ENCODE measurements around the gene ZNF385B.

DNA sequence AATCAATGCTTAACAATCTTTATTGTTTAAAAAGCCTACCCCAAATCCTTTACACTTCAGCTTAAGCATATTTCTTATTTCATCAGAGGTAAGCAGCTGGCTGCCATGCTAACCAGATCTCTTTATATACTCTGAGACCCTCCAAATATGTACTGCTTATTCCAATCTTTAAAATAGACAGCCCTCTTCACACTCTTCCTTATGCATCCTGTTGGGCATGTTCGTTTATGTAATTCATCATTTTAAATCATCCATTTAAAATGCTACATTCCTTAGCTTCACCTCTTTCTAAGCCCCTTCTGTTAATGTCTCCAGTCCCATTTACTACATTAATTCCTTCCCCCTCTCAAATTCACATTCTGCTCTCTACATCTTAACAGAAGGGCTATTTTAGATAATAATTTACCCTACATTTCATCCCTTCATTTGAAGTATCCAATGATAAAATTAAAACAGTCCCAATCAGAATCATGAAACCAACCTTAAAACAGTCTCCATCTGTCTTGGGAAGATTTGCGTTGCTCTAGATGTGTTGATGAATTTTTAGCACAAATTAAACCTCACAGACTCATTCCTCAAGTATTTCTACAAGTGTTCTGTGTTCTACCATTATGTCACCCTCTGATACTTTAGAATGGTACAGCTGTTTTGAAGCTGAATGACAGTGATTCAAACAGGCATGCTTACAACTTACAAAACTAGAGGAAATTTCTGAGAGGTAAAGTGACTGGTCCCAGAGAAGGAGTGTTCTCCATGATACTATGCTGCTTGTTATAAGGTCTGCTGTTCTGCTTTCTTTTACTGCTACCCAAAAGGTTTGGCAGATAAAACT, 59.1 kb downstream of the ZNF385B start:
- TF ChIP-seq, protein P1, sequence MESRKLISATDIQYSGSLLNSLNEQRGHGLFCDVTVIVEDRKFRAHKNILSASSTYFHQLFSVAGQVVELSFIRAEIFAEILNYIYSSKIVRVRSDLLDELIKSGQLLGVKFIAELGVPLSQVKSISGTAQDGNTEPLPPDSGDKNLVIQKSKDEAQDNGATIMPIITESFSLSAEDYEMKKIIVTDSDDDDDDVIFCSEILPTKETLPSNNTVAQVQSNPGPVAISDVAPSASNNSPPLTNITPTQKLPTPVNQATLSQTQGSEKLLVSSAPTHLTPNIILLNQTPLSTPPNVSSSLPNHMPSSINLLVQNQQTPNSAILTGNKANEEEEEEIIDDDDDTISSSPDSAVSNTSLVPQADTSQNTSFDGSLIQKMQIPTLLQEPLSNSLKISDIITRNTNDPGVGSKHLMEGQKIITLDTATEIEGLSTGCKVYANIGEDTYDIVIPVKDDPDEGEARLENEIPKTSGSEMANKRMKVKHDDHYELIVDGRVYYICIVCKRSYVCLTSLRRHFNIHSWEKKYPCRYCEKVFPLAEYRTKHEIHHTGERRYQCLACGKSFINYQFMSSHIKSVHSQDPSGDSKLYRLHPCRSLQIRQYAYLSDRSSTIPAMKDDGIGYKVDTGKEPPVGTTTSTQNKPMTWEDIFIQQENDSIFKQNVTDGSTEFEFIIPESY (IDR thresholded peaks at IDR 0.05) = no peak
- TF ChIP-seq CTCF (IDR thresholded peaks at IDR 0.05; ENCODE audit: low read depth, low read length, missing input control) = no peak
- TF ChIP-seq SP1 (IDR thresholded peaks at IDR 0.05) = no peak
- TF ChIP-seq, protein P2, sequence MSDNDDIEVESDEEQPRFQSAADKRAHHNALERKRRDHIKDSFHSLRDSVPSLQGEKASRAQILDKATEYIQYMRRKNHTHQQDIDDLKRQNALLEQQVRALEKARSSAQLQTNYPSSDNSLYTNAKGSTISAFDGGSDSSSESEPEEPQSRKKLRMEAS (IDR thresholded peaks at IDR 0.05) = no peak
- TF ChIP-seq RAD21 (IDR thresholded peaks at IDR 0.05) = no peak
- TF ChIP-seq FOXA1 (IDR thresholded peaks at IDR 0.05) = no peak
- TF ChIP-seq TAF1 (conservative IDR thresholded peaks at IDR 0.05) = no peak
- TF ChIP-seq GABPA (IDR thresholded peaks at IDR 0.05 in 1 of 2, conservative IDR thresholded peaks at IDR 0.05 in 1 of 2) = no peak
- TF ChIP-seq, protein P3, sequence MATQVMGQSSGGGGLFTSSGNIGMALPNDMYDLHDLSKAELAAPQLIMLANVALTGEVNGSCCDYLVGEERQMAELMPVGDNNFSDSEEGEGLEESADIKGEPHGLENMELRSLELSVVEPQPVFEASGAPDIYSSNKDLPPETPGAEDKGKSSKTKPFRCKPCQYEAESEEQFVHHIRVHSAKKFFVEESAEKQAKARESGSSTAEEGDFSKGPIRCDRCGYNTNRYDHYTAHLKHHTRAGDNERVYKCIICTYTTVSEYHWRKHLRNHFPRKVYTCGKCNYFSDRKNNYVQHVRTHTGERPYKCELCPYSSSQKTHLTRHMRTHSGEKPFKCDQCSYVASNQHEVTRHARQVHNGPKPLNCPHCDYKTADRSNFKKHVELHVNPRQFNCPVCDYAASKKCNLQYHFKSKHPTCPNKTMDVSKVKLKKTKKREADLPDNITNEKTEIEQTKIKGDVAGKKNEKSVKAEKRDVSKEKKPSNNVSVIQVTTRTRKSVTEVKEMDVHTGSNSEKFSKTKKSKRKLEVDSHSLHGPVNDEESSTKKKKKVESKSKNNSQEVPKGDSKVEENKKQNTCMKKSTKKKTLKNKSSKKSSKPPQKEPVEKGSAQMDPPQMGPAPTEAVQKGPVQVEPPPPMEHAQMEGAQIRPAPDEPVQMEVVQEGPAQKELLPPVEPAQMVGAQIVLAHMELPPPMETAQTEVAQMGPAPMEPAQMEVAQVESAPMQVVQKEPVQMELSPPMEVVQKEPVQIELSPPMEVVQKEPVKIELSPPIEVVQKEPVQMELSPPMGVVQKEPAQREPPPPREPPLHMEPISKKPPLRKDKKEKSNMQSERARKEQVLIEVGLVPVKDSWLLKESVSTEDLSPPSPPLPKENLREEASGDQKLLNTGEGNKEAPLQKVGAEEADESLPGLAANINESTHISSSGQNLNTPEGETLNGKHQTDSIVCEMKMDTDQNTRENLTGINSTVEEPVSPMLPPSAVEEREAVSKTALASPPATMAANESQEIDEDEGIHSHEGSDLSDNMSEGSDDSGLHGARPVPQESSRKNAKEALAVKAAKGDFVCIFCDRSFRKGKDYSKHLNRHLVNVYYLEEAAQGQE (IDR thresholded peaks at IDR 0.05) = no peak
- TF ChIP-seq EGR1 (IDR thresholded peaks at IDR 0.05; ENCODE audit: low read depth in 2 of 2) = no peak
- no peak for TF ChIP-seq JUND (IDR thresholded peaks at IDR 0.05)
- no peak for TF ChIP-seq YY1 (IDR thresholded peaks at IDR 0.05)
- no peak for TF ChIP-seq HNF4G (IDR thresholded peaks at IDR 0.05)
